Spinal cord (tissue), 10 donors: Measurements from ENCODE around the gene RITA1. TPM values are rescaled to one million over a fixed set of nuclear protein-coding genes. Genes with fewer than 3 reads are reported as not detected.

Experiments
- DNase-seq, 6 donors: peaks; one replicate each; pipeline versions ENCODE4 v3.0.0 to v3.0.0-alpha.2; 2013 to 2015; ENCODE audit warnings: low spot score in 6 of 6, low read depth in 4 of 6
- H3K27ac ChIP-seq: one replicate; pipeline ENCODE4 v1.5.1; 2013; ENCODE audit warnings: low read depth, low read length, control low read depth
- H3K27me3 ChIP-seq: one replicate; pipeline ENCODE4 v1.6.1; 2013; ENCODE audit warnings: low read length; ENCODE audit not compliant: control insufficient read depth, insufficient read depth
- H3K36me3 ChIP-seq: one replicate; pipeline ENCODE4 v1.6.1; 2013; ENCODE audit warnings: low read length; ENCODE audit not compliant: control insufficient read depth, insufficient read depth
- H3K4me1 ChIP-seq: one replicate; pipeline ENCODE4 v1.6.1; 2013; ENCODE audit warnings: low read length; ENCODE audit not compliant: control insufficient read depth, insufficient read depth
- H3K4me3 ChIP-seq: one replicate; pipeline ENCODE4 v1.5.1; 2013; ENCODE audit warnings: low read depth, low read length, control low read depth
- H3K9me3 ChIP-seq: one replicate; pipeline ENCODE4 v1.6.1; 2013; ENCODE audit warnings: low read length; ENCODE audit not compliant: control insufficient read depth, insufficient read depth
- WGBS: methylation state at CpG from one replicate; pipeline ENCODE4 v1.1.5; 2013; ENCODE audit warnings: missing lambda C conversion rate; ENCODE audit not compliant: insufficient coverage; 5-methylcytosine and 5-hydroxymethylcytosine counted together
- polyA plus RNA-seq, 2 donors: library from polyadenylated mRNA; unstranded; fragments of 120-200 nt; gene quantifications; one replicate each; pipeline ENCODE4 v1.2.1, GENCODE V29; 2013; ENCODE audit not compliant: insufficient read length in 2 of 2
- total RNA-seq, 2 donors: library from RNA; depleted of rRNA in 1 of 2; stranded (reverse); fragments of 120-200 nt in 1 of 2; fragments of >200 nt in 1 of 2; gene quantifications; one replicate each; pipeline versions ENCODE4 v1.2.3 to v1.2.4, GENCODE V29; 2013 to 2014
- donor health status: healthy.

The RITA1 gene
- total and polyA plus RNA-seq, 4 donors: 11.7 to 32.1 (median 28.6) TPM

GRCh38 chr12:113162102-113163029 lies 23.2 kb upstream of the RITA1 start:
- H3K27ac ChIP-seq: no peak overlapping the region
- H3K27me3 ChIP-seq: peaks cover 2% of the 10 kb centered on the region
- H3K9me3 ChIP-seq: no peaks in the 10 kb centered on the region
- 60% methylated on average over 20 of the region's 25 CpGs for whole genome bisulfite sequencing
- peak in 2 of 6 donors; percentile 6 to 29 for DNase-seq
- H3K4me3 ChIP-seq: no peak overlapping the region
- peaks cover 29% of the 10 kb centered on the region for H3K4me1 ChIP-seq
- peaks cover 96% of the 10 kb centered on the region for H3K36me3 ChIP-seq

- no peaks in the 10 kb centered on the region for H3K9me3 ChIP-seq
- no peaks in the 10 kb centered on the region for H3K27me3 ChIP-seq
- WGBS: 83% methylated on average over 9 of the region's 12 CpGs
- peaks cover 96% of the 10 kb centered on the region for H3K36me3 ChIP-seq
- H3K27ac ChIP-seq: no peak overlapping the region
- no peak for DNase-seq
- peaks cover 29% of the 10 kb centered on the region for H3K4me1 ChIP-seq
- H3K4me3 ChIP-seq: no peak overlapping the region
These were observed 22.5 kb upstream of the RITA1 start for GRCh38 chr12:113163030-113163360.

GRCh38 chr12:113164014-113164413 lies 21.5 kb upstream of the RITA1 start:
- Histone ChIP-seq H3K36me3 (peaks cover 96% of the 10 kb centered on the region), H3K9me3 (no peaks in the 10 kb centered on the region), H3K27me3 (no peaks in the 10 kb centered on the region), H3K27ac (no peak overlapping the region), H3K4me3 (no peak overlapping the region), H3K4me1 (peaks cover 29% of the 10 kb centered on the region)
- no peak for DNase-seq
- 98% methylated on average over 12 of the region's 13 CpGs for WGBS

- Histone ChIP-seq H3K27ac (no peak overlapping the region), H3K4me1 (peaks cover 16% of the 10 kb centered on the region), H3K4me3 (no peak overlapping the region), H3K36me3 (peaks cover 95% of the 10 kb centered on the region), H3K27me3 (no peaks in the 10 kb centered on the region), H3K9me3 (no peaks in the 10 kb centered on the region)
- WGBS: 93% methylated on average over 28 of the region's 32 CpGs
- DNase-seq: no peak
These were observed 19.7 kb upstream of the RITA1 start for GRCh38 chr12:113165521-113166450.

GRCh38 chr12:113167868-113168267 lies 17.7 kb upstream of the RITA1 start:
- H3K4me1 ChIP-seq: no peaks in the 10 kb centered on the region
- no peak overlapping the region for H3K4me3 ChIP-seq
- WGBS: 94% methylated on average over 10 of the region's 10 CpGs
- H3K36me3 ChIP-seq: peaks cover 96% of the 10 kb centered on the region
- H3K9me3 ChIP-seq: no peaks in the 10 kb centered on the region
- no peaks in the 10 kb centered on the region for H3K27me3 ChIP-seq
- H3K27ac ChIP-seq: no peak overlapping the region
- no peak for DNase-seq

- Histone ChIP-seq H3K27me3 (no peaks in the 10 kb centered on the region), H3K4me3 (no peak overlapping the region), H3K27ac (no peak overlapping the region), H3K36me3 (peaks cover 96% of the 10 kb centered on the region), H3K9me3 (no peaks in the 10 kb centered on the region), H3K4me1 (no peaks in the 10 kb centered on the region)
- DNase-seq: no peak
- WGBS: 96% methylated on average over 13 of the region's 13 CpGs
These were observed 15.8 kb upstream of the RITA1 start for GRCh38 chr12:113169697-113170096.

- DNase-seq: no peak
- Histone ChIP-seq H3K36me3 (peaks cover 96% of the 10 kb centered on the region), H3K9me3 (no peaks in the 10 kb centered on the region), H3K4me3 (no peak overlapping the region), H3K4me1 (no peaks in the 10 kb centered on the region), H3K27me3 (no peaks in the 10 kb centered on the region), H3K27ac (no peak overlapping the region)
- 100% methylated on average over 1 of the region's 5 CpGs for WGBS
These were observed 15.1 kb upstream of the RITA1 start for GRCh38 chr12:113170457-113170856.

- no peak for DNase-seq
- Histone ChIP-seq H3K4me3 (no peak overlapping the region), H3K36me3 (peaks cover 92% of the 10 kb centered on the region), H3K27ac (no peak overlapping the region), H3K27me3 (no peaks in the 10 kb centered on the region), H3K9me3 (no peaks in the 10 kb centered on the region), H3K4me1 (no peaks in the 10 kb centered on the region)
- WGBS: 100% methylated on average over 2 of the region's 4 CpGs
These were observed 14.6 kb upstream of the RITA1 start for GRCh38 chr12:113170926-113171325.

- no peak overlapping the region for H3K4me3 ChIP-seq
- WGBS: 100% methylated on average over 4 of the region's 9 CpGs
- H3K9me3 ChIP-seq: no peaks in the 10 kb centered on the region
- no peaks in the 10 kb centered on the region for H3K27me3 ChIP-seq
- no peak for DNase-seq
- peaks cover 91% of the 10 kb centered on the region for H3K36me3 ChIP-seq
- no peaks in the 10 kb centered on the region for H3K4me1 ChIP-seq
- H3K27ac ChIP-seq: no peak overlapping the region
These were observed 14.0 kb upstream of the RITA1 start for GRCh38 chr12:113171543-113171942.
